Measurements from ENCODE around the gene SLC7A10. TPM values are rescaled to one million over a fixed set of nuclear protein-coding genes. Genes with fewer than 3 reads are reported as not detected.

SLC7A10 gene
- total RNA-seq, 1 experiment from 2014 or later: 2.9 TPM

DNA sequence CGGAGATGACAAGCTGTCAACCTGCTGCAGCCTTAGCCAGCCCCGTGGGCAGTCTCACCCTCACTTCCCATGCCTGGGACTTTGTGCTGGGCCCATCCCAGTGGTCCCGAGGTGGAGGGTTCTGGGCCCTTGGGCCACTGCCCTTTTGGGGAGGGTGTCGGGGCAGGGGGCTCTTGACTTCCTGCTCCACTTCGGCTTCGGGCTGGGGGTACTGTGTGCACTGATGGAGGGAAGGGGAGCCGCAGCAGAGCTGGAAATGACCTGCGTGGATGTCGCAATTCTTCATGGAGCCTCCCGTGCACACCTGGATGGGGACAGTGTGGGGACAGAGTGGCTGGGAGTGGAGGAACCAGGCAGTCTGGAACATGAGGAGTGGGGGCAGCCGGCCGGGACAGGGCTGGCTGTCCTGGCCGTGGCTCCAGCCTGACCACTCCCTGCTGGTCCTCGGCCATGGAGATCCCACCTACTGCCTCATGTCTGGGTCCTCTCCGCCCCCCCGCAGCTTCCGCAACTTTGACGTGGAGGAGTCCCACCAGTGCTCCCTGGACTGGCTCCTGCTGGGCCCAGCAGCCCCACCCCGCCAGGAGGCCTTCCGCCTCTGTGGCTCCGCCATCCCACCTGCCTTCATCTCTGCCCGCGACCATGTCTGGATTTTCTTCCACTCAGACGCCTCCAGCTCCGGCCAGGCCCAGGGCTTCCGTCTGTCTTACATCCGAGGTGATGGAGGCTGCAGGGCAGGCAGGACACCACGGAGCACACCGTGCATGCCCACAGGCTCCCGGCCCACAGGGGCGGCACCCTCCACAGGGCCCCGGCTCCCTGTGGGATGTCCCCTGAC, 21.3 kb downstream of the SLC7A10 start:
- Histone ChIP-seq H4K91ac (ENCODE audit: insufficient read length, low read depth, low read length) (no peak overlapping the region), H3K4me2 (ENCODE audit: insufficient read depth, insufficient read length, low read length) (no peak overlapping the region), H3K18ac (ENCODE audit: insufficient read length, low read depth, low read length) (no peak overlapping the region), H3K4ac (ENCODE audit: low read depth, low read length) (no peak overlapping the region), H3K23me2 (ENCODE audit: insufficient read length, low read depth, low read length, poor library complexity, severe bottlenecking) (no peaks in the 10 kb centered on the region), H3K79me2 (ENCODE audit: insufficient read depth, low read length) (no peaks in the 10 kb centered on the region), H3K14ac (ENCODE audit: insufficient read depth, low read length) (no peak overlapping the region), H2BK15ac (ENCODE audit: low read depth, low read length) (no peak overlapping the region), H3K9ac (ENCODE audit: extremely low read depth, insufficient read length, low read length) (no peak overlapping the region), H3K56ac (ENCODE audit: insufficient read length, low read depth, low read length) (no peak overlapping the region), H4K5ac (ENCODE audit: insufficient read length, low read depth, low read length) (no peak overlapping the region), H3K9me3 (ENCODE audit: control insufficient read depth, low read depth, low read length) (no peaks in the 10 kb centered on the region), H3K23ac (ENCODE audit: insufficient read length, low read depth, low read length) (no peak overlapping the region), H2BK5ac (ENCODE audit: insufficient read length, low read length) (no peak overlapping the region), H4K20me1 (ENCODE audit: control insufficient read depth, insufficient read depth, insufficient read length) (no peaks in the 10 kb centered on the region), H4K8ac (replicated peaks; ENCODE audit: insufficient read length, low read depth, low read length) (no peak overlapping the region), H3K79me1 (ENCODE audit: insufficient read depth, low read depth, low read length, poor library complexity, severe bottlenecking) (no peaks in the 10 kb centered on the region), H3K4me1 (ENCODE audit: insufficient read depth, low read length) (no peaks in the 10 kb centered on the region), H2BK12ac (ENCODE audit: insufficient read length, low read depth, low read length) (no peak overlapping the region), H2BK20ac (ENCODE audit: low read depth, low read length, poor library complexity, severe bottlenecking) (no peak overlapping the region), H2BK120ac (ENCODE audit: low read depth, low read length, poor library complexity, severe bottlenecking) (no peak overlapping the region), H3K27me3 (ENCODE audit: insufficient read depth, low read length) (no peaks in the 10 kb centered on the region), H2AFZ (ENCODE audit: low read length) (no peak overlapping the region), H2AK5ac (ENCODE audit: insufficient read length, low read length) (no peak overlapping the region), H3T11ph (ENCODE audit: low read length) (no peak overlapping the region), H3K27ac (ENCODE audit: insufficient read length, low read depth, low read length) (no peak overlapping the region)
- H3K27ac Mint-ChIP-seq: no peak overlapping the region; a peak in 1 of 7 replicates
- H3K36me3 Mint-ChIP-seq (ENCODE audit: insufficient read depth in 1 of 3, low read depth in 3 of 3): peaks cover 0 to 10% (median 8%) of the 10 kb centered on the region in 3 experiments; a peak in 6 of 7 replicates
- DNase-seq: no peak
- H3K27me3 Mint-ChIP-seq (ENCODE audit: low read depth): no peaks in the 10 kb centered on the region
- no peaks in the 10 kb centered on the region for H3K4me1 Mint-ChIP-seq
- H3K9me3 Mint-ChIP-seq: no peaks in the 10 kb centered on the region
- TF ChIP-seq CTCF (conservative IDR thresholded peaks at IDR 0.05): no peak
- no peak overlapping the region for H3K4me3 Mint-ChIP-seq
- WGBS (ENCODE audit: extremely low coverage, insufficient read length, low lambda C conversion rate): no CpG with 5 or more reads among the region's 32 CpGs
